COLO829 (cell line): Measurements from ENCODE around the gene ZFYVE9.
"Not testable (repeated sequence)": the region's sequence is repeated elsewhere in the genome, so short reads cannot be mapped to it uniquely, and the experiment has no call there.

Source experiments
- DNase-seq: peaks from one replicate; pipeline ENCODE4 v3.0.0; 2012; ENCODE audit warnings: low spot score

Gene ZFYVE9

GRCh38 chr1:52190500-52191252, 48.8 kb downstream of the ZFYVE9 start:
- peak; percentile 67 for DNase-seq

DNA sequence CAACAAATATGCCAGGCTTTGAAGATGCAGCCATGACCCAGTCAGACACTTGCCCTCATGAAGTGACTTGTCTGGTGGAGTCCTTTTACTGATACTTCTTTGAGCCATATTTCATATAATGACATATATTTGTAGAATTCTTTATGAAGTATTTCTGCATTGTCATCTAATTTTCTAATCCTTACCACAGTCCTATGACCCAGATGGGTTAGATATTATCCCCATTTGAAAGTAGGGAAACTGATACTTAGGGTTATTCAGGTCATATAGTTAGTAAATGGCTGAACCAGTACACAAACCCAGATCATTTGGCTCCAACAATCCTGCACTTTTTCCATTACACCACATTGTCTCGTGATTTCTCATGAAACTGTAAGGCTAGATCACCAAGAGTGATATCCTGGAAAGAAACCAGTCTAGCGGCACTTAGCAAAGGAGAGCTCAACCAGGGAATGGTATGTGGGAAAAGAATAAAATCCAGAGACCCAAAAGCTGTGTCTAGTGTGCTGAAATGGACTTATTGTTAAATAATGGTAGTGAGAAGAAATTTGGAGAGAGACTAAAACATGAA, 49.6 kb downstream of the ZFYVE9 start:
- no peak for DNase-seq

DNA sequence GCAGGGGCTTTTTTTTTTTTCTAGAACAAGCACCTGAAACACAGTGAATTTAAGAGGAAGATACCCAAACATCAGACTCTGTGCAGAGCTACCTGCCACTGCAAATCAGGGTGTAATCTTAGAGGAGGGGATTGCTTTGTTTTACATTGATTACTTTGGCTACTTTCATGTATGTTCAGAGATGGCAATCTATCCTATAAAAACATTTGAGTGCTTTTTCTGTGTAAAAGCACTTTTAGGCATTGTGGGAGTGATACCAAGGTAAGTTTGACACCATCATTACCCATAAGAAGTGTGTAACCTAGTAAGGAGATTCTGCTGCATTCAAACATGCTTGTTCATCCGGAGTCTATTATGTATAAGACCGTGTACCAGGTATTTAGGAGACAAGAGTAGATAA, 50.1 kb downstream of the ZFYVE9 start:
- no peak for DNase-seq

GRCh38 chr1:52192436-52192835, 50.5 kb downstream of the ZFYVE9 start:
- DNase-seq = no peak

GRCh38 chr1:52193985-52194384, 52.1 kb downstream of the ZFYVE9 start:
- DNase-seq = no peak

DNA sequence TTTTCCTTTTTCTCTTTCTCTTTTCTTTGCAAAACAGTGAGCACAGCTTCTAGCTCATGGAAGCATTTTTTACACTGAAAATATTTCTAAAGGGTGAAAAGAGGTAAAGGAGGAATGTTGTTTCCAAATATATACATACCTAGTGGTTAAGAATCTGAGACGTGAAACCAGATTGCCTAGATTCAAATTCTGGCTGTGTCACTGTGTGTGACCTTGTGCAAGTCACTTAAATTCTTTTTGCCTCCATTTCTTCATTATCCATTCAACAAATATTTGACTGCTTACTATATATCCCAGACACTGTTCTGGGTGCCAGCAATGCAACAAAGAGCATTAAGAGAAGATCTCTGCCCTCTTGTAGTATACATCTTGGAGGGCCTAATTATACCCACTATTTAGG, 53.3 kb downstream of the ZFYVE9 start:
- DNase-seq = no peak

GRCh38 chr1:52203935-52204625, 62.2 kb downstream of the ZFYVE9 start:
- DNase-seq = no peak

DNA sequence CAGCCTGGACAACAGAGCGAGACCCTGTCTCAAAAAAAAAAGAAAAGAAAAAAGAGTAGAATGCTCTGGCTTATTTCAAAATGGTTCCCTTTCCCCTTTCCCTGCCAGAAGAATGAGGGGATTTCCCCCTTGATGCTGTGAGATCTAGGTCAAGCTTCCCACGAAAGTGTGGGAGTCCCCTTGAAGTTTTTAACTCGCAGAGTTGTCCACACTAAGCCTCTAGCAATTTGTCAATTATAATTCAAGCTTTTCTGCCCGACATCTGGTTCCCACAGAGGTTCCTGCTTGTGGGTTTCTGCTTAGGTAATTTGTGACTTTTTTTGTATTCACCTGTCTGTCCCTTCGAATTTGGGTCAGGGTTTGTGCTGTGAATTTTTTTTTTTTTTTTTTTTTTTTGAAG, 62.8 kb downstream of the ZFYVE9 start:
- DNase-seq = no peak

DNA sequence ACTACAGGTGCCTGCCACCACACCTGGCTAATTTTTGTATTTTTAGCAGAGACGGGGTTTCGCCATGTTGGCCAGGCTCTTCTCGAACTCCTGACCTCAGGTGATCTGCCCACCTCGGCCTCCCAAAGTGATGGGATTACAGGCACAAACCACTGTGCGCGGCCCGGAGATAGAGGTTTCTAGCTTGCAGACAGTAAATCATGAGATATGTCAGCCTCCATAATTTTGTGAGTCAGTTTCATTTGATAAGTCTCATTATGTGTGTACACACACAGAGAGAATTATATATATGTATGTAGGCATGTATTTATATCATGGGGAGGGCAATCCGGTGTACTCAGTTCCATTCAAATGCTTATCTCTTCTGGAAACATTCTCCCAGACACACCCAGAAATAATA, 64.8 kb downstream of the ZFYVE9 start:
- not testable (repeated sequence) for DNase-seq

DNA sequence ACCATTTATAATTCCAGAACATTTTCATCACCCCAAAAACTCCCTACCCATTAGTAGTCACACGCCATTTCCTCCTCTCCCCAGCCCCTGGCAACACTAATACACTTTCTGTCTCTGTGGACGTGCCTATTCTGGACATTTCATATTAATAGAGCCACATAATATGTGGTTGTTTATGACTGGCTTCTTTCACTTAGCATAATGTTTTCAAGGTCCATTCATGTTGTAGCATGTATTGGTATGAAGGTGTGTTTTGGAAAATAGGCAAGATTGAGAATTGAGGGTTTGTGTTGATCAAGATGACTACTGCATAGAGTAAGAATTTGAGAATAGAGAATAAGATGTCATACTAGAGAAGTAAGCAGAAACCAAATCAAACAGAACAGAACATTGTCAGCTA, 67.5 kb downstream of the ZFYVE9 start:
- DNase-seq = no peak

GRCh38 chr1:52210044-52210443, 68.2 kb downstream of the ZFYVE9 start:
- no peak for DNase-seq

GRCh38 chr1:52216907-52217458, 75.1 kb downstream of the ZFYVE9 start:
- DNase-seq = no peak

DNA sequence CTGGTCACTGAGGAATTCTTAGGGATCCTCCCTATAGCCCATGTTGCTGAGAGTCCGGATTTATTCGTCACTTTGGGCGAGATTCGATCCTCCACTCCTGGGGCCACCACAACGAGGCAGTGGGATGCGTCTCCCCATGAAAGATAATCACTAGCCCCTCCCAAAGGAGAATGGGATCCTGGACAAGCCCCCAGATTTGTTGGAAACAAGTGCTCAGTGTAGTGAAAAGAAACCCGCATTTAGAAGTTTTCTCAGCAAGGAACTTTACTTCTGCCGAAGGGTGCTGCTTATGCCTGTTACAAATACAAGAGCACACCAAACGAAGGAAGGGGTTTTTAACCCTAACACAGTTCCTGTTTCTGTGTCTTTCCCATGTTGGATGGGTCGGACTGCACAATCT, 83.3 kb downstream of the ZFYVE9 start:
- no peak for DNase-seq

DNA sequence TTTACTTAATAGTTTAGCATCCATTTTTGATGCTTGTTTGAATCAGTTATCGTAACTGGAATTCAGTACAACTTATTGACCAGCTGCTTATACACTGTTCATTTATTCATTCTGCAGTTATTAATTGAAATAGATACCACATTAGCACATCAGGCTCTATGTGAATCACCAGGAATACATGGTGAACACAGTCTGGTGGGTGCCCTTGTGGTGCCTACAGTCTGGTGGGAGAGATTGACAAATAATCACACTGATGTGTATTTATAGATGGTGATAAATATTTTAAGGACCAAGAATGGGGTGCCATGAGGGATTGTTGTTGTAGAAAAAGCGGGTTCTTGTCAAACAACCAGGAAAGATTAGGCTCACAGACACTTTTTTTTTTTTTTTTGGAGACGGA, 87.6 kb downstream of the ZFYVE9 start:
- DNase-seq = no peak

DNA sequence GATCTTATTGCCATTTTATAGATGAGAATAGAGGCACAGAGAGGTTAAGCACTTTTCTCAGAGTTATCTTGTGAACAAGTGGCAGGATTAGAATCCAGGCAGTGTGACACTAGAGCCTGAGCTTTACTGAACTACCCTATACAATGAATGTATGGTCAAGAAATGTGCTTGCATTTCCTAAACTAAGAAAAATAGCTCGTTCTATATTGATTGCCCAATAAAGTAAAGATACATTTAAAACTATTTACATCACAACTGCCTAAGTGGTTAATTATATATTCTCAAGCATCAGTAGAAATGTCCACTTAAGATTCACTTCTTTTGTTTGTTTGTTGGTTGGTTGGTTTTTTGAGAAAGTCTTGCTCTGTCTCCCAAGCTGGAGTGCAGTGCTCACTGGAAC, 91.6 kb downstream of the ZFYVE9 start:
- DNase-seq = no peak

DNA sequence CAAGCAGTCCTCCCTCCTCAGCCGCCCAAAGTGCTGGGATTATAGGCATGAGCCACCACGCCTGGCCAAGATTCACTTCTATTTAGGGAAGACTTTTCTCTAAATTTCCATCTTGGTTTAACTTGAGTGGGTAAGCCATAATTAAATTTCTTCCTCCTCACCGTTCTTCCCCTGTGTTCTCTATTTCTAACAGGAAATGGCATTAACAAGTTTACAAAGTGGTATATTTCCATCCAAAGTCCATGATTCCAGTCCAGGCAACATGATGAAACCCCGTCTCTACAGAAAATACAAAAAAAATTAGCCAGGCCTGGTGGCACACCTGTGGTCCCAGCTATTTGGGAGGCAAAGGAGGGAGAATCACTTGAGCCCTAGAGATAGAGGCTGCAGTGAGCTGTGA, 92.1 kb downstream of the ZFYVE9 start:
- DNase-seq = no peak

DNA sequence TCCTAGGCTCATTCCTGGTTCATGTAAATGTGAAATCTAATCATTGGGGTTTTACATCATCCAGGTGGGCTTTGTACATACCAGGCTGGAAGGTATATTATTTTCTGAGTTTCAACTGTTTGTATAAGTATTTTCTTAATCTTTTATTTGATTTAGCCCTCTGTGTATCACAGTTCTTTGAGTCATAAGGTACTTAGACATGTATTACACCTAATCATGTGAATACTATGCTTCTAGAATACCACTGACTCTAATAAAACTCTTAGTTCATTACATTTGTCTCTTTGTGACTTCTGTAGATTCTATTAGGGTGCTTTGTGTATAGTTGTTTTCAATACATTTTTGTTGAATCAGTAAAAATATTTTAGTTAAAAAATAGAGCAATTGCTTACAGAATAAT, 92.8 kb downstream of the ZFYVE9 start:
- DNase-seq = no peak

GRCh38 chr1:52235646-52236045, 93.8 kb downstream of the ZFYVE9 start:
- DNase-seq = no peak

DNA sequence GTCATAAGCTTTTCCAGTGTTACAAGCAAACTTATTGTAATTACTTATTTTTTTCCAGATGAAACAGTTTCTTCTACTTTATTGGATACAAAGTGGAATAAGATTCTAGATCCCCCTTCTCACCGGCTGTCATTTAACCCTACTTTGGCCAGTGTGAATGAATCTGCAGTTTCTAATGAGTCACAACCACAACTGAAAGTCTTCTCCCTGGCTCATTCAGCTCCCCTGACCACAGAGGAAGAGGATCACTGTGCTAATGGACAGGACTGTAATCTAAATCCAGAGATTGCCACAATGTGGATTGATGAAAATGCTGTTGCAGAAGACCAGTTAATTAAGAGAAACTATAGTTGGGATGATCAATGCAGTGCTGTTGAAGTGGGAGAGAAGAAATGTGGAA, 95.5 kb downstream of the ZFYVE9 start:
- DNase-seq = no peak

- no peak for DNase-seq
Observed at GRCh38 chr1:52238474-52238873, 96.6 kb downstream of the ZFYVE9 start.

- DNase-seq = no peak
Observed at GRCh38 chr1:52238887-52239707, 97.2 kb downstream of the ZFYVE9 start.

GRCh38 chr1:52239708-52240001, 97.8 kb downstream of the ZFYVE9 start:
- DNase-seq = no peak
